SK-N-SH treated with all-trans-retinoic acid at 6 μM for 48 hours (cell line): ENCODE data around the gene BRME1.

Experiments
- ZNF565 ChIP-seq: fragments of 450-650 bp; formaldehyde crosslinking; conservative IDR thresholded peaks from 2 replicates; pipeline ENCODE4 v1.5.0; 2020; ENCODE audit warnings: low read depth, mild to moderate bottlenecking, moderate library complexity
- ZNF70 ChIP-seq: fragments of 450-650 bp; formaldehyde crosslinking; IDR thresholded peaks from 2 replicates; pipeline ENCODE4 v1.5.0; 2020; ENCODE audit warnings: mild to moderate bottlenecking, moderate library complexity

DNA sequence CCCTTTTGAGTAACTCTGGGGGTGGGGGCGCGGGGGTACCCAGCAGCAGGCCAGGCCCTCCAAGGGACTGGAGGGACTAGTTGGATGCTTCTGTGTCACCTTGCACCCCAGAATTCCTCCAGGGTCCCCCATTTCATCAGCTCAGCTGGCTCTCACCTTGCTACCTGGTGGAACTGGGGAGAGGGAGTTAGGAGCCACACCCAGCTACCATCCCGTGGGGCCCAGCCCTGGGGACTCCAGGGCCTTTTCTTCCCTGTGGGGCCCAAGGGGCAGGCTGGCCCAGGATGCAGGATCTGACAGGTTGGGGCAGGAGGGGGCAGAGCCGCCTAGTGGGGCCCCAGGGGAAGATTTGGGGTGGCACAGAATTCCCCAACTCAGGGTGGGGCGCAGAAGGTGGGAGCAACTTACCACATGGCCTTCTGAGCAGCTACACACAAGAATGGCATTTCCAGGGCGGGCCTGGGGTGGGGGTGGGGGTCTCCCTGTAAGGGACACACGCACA is 61.7 kb downstream of the BRME1 start:
- TF ChIP-seq ZNF565 (CRISPR knock-in tag) (no peak), ZNF70 (no peak)
